ENCODE results near the gene GRIK3. TPM values are rescaled to one million over a fixed set of nuclear protein-coding genes. Genes with fewer than 3 reads are reported as not detected.

The GRIK3 gene
- polyA plus RNA-seq, 1 donor (not counting 4 experiments of a cell fraction or from before 2014, with no cell fraction given): not detected

DNA sequence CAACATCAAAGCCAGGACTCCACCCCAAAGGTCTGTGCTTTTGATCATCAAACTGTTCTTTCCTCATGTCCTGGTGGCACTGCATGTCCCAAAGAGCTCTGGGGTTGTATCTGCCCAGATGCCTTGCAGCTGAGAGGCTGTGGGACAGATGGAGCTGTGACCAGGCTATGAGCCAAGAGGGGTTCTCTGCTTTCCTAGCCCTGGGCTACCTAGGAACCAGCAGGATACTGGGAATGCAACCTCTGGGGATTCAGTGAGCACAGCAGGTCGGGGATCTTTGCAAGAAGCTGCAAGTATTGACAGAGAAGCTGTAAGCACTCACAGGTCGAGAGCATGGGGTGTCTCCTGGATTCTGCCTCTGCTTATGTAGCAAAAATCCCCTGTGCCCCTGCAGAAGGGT lies 186.6 kb downstream of the GRIK3 start:
- Histone ChIP-seq H3K4me3 (ENCODE audit: control insufficient read depth in 2 of 3, extremely low read depth in 1 of 3, insufficient read depth in 2 of 3, low read depth in 1 of 3, low read length in 3 of 3) (no peak overlapping the region), H3K79me2 (ENCODE audit: control insufficient read depth, insufficient read depth, low read length) (no peaks in the 10 kb centered on the region), H3K27me3 (ENCODE audit: control insufficient read depth, extremely low read depth, insufficient read depth, low read length) (no peaks in the 10 kb centered on the region), H3K4me2 (ENCODE audit: control insufficient read depth, extremely low read depth, insufficient read depth, low read depth, low read length) (no peak overlapping the region), H3K9me1 (ENCODE audit: control insufficient read depth, extremely low read depth, insufficient read depth, low read length) (no peaks in the 10 kb centered on the region), H4K20me1 (ENCODE audit: control insufficient read depth, extremely low read depth, insufficient read depth, low read length) (no peaks in the 10 kb centered on the region), H3K27ac (ENCODE audit: control insufficient read depth, insufficient read depth, low read length) (no peak overlapping the region), H3K9me3 (ENCODE audit: control insufficient read depth, low read depth, low read length) (no peaks in the 10 kb centered on the region), H3K4me1 (ENCODE audit: control insufficient read depth, extremely low read depth, insufficient read depth, low read length) (no peaks in the 10 kb centered on the region), H3K36me3 (ENCODE audit: control insufficient read depth in 2 of 2, extremely low read depth in 1 of 2, insufficient read depth in 2 of 2, low read length in 2 of 2) (no peaks in the 10 kb centered on the region), H2AFZ (ENCODE audit: control insufficient read depth, low read length) (no peak overlapping the region), H3K9ac (ENCODE audit: control insufficient read depth, extremely low read depth, insufficient read depth, low read length) (no peak overlapping the region)
- TF ChIP-seq, protein P1, sequence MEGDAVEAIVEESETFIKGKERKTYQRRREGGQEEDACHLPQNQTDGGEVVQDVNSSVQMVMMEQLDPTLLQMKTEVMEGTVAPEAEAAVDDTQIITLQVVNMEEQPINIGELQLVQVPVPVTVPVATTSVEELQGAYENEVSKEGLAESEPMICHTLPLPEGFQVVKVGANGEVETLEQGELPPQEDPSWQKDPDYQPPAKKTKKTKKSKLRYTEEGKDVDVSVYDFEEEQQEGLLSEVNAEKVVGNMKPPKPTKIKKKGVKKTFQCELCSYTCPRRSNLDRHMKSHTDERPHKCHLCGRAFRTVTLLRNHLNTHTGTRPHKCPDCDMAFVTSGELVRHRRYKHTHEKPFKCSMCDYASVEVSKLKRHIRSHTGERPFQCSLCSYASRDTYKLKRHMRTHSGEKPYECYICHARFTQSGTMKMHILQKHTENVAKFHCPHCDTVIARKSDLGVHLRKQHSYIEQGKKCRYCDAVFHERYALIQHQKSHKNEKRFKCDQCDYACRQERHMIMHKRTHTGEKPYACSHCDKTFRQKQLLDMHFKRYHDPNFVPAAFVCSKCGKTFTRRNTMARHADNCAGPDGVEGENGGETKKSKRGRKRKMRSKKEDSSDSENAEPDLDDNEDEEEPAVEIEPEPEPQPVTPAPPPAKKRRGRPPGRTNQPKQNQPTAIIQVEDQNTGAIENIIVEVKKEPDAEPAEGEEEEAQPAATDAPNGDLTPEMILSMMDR (optimal IDR thresholded peaks at IDR 0.05 in 1 of 3, IDR thresholded peaks at IDR 0.05 in 1 of 3, conservative IDR thresholded peaks at IDR 0.05 in 1 of 3; ENCODE audit: extremely low read depth in 1 of 3, insufficient read depth in 2 of 3, low read length in 3 of 3): no peak
- TF ChIP-seq EZH2 (IDR thresholded peaks at IDR 0.05; ENCODE audit: low read length): no peak
- FAIRE-seq (no peak), DNase-seq (ENCODE audit: low read depth, low spot score) (no peak)
- dilution Hi-C loops (cut with MboI; ENCODE audit: extremely low pct_ligation_motif_present, low sequenced_read_pairs): no loop called here

DNA sequence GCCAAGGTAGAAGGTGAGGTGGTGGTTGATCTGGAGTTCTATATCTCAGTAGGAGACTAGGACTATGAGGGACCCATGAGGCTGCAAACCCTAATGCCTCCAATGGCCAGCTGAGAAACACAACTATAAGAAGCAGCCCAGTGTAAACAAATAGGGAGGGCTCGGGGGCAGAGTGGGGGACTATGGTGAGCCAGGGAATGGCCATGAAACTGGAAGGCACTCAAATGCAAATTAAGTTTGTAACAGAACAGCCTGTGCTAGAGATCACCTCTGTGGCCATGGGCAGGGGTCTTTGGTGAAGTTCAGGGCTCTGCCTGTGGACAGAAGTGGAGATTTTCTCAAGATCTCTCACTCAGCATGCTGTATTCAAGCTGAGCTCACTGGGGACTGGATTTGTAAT lies 187.1 kb downstream of the GRIK3 start:
- H3K79me2 ChIP-seq (ENCODE audit: control insufficient read depth, insufficient read depth, low read length): no peaks in the 10 kb centered on the region
- no peak for TF ChIP-seq EZH2 (IDR thresholded peaks at IDR 0.05; ENCODE audit: low read length)
- TF ChIP-seq, protein P1 (optimal IDR thresholded peaks at IDR 0.05 in 1 of 3, IDR thresholded peaks at IDR 0.05 in 1 of 3, conservative IDR thresholded peaks at IDR 0.05 in 1 of 3; ENCODE audit: extremely low read depth in 1 of 3, insufficient read depth in 2 of 3, low read length in 3 of 3): no peak
- H3K27me3 ChIP-seq (ENCODE audit: control insufficient read depth, extremely low read depth, insufficient read depth, low read length): no peaks in the 10 kb centered on the region
- no peaks in the 10 kb centered on the region for H4K20me1 ChIP-seq (ENCODE audit: control insufficient read depth, extremely low read depth, insufficient read depth, low read length)
- H3K9ac ChIP-seq (ENCODE audit: control insufficient read depth, extremely low read depth, insufficient read depth, low read length): no peak overlapping the region
- H3K9me3 ChIP-seq (ENCODE audit: control insufficient read depth, low read depth, low read length): no peaks in the 10 kb centered on the region
- FAIRE-seq (no peak), DNase-seq (ENCODE audit: low read depth, low spot score) (no peak)
- no peaks in the 10 kb centered on the region for H3K4me1 ChIP-seq (ENCODE audit: control insufficient read depth, extremely low read depth, insufficient read depth, low read length)
- H3K27ac ChIP-seq (ENCODE audit: control insufficient read depth, insufficient read depth, low read length): no peak overlapping the region
- dilution Hi-C loops (cut with MboI; ENCODE audit: extremely low pct_ligation_motif_present, low sequenced_read_pairs): no loop called here
- no peak overlapping the region for H2AFZ ChIP-seq (ENCODE audit: control insufficient read depth, low read length)
- H3K4me3 ChIP-seq (ENCODE audit: control insufficient read depth in 2 of 3, extremely low read depth in 1 of 3, insufficient read depth in 2 of 3, low read depth in 1 of 3, low read length in 3 of 3): no peak overlapping the region
- no peaks in the 10 kb centered on the region for H3K9me1 ChIP-seq (ENCODE audit: control insufficient read depth, extremely low read depth, insufficient read depth, low read length)
- no peak overlapping the region for H3K4me2 ChIP-seq (ENCODE audit: control insufficient read depth, extremely low read depth, insufficient read depth, low read depth, low read length)
- no peaks in the 10 kb centered on the region for H3K36me3 ChIP-seq (ENCODE audit: control insufficient read depth in 2 of 2, extremely low read depth in 1 of 2, insufficient read depth in 2 of 2, low read length in 2 of 2)
